GM19328 (cell line): ENCODE data around the gene LTB4R2.

ENCODE experiments used
- ATAC-seq: cut with Tn5 transposase; IDR thresholded peaks from one replicate; pipeline ENCODE4 v1.9.1; 2021; ENCODE audit warnings: mild to moderate bottlenecking, moderate library complexity; ENCODE audit not compliant: unreplicated experiment

Gene LTB4R2

DNA sequence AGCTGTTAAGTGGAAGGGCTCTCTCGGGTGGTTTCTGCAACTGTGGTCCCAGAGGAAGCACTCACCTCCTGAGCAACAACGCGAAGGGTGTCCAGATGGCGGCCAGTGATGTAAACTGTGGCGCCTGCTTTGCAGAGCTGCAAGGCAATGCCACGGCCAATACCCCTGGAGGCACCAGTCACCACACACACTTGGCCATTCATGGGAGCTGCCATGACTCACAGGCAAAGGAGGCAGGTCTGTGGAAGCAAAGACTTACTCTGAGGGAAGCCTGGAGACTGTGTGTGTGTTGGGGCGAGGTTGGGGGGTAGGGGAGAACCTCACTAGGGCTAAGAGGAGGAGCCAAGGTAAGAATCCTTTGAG is 11.1 kb upstream of the LTB4R2 start:
- ATAC-seq = no peak

DNA sequence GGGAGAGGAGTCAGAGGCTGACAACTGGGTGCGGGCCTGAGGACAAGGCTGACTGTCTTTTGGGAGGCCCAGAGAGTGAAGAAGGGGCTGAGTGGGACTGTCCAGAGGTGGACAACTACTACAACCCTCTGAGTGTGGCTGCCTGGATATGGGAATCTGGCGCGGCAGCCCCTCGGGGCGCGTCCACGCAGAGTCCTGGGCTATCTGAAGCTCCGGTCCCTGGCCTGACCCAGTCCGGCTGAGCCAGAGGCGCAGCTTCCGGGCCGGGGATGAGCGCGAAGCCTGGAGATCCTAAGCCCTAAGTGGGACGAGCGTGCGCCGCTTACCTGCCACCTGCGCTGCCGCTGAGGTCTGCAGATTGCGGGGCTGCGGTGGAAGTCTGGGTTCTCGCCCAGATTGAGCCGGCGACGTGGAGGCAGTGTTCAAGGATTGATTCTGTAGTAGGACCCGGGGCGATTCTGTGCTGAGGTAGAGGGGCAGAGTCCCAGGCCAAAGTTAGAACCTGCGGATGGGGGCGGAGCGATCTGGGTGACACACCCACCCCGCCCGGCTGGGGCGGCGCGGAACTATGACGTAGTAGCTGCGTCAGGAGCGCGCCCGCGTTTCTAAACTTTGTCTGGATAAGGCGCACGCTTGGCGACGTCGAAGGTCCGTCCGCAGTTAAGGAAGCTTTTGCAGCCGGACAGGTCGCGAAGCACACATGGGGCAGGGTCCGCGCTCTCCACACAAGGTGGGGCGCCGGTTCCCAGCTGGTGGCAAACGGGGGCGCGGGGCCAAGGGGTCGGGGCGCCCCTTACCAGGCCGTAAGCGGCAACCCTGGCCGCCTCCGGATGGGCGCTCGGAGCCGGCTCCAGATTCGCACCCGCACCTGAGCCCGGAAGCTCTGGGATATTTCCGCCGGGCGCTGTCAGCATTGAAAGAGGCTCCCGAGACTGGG is 10.4 kb upstream of the LTB4R2 start, which contains the start of the genes DHRS1 and NOP9:
DHRS1 (minus strand) TSS at position 526 of the 937 bp plus-strand sequence. CDS start 674 bp downstream, outside the sequence.
NOP9 (plus strand) TSS at position 596 of the 937 bp plus-strand sequence; CDS start at position 701, 105 bp downstream.
- ATAC-seq = peak; percentile 53

DNA sequence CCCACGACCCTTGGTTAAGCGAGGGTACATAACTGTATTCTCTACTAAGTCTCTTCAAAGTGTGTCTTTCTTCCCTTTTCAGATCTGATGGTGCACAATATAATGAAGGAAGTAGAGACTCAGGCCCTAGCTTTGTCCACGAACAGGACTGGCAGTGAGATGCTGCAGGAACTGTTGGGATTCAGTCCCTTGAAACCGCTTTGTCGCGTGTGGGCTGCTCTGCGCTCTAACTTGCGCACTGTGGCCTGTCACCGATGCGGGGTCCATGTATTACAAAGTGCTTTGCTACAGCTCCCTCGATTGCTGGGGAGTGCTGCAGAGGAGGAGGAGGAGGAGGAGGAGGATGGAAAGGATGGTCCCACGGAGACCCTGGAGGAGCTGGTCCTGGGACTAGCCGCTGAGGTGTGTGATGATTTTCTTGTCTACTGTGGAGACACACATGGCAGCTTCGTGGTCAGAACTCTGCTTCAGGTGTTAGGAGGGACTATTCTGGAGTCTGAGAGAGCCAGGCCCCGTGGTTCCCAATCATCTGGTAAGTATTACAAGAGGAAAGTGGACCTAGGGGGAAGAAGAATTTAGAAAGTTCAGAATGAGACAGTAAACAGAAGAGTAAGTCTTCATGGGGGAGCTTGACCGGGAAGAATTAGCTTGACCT is 9.5 kb upstream of the LTB4R2 start:
- no peak for ATAC-seq

DNA sequence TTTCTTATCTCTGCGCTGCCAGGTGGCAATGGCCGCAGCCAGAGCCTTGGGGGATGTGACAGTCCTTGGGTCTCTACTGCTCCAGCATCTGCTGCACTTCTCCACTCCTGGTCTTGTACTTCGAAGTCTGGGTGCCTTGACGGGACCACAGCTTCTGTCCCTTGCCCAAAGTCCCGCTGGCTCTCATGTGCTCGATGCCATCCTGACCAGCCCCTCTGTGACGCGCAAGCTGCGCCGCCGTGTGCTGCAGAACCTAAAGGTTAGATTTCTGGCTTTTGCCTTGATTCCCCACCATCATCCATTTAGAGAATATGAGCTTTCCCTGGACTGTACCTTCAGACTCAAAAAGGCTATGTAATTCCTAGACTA is 5.9 kb upstream of the LTB4R2 start:
- no peak for ATAC-seq

DNA sequence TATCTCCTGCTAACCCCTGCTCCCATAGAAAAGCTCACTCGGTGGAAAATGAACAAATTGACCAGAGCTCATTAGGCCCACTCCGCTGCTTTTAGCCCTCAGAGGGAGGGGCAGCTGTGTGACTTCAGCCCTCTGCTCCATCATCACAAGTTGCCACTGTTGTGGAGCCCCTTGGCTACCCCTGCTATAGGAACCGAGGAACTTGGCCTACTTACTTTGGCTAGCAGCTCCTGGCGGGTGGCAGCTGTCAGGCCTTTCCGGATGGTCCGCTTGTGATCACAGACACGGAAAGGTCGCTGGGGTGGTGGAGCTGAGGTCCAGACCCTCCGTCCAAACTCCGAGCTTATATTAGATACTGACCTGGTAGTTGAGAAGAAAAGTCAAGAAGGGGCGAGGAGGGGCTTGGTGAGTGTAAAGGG is 2.8 kb upstream of the LTB4R2 start:
- no peak for ATAC-seq

DNA sequence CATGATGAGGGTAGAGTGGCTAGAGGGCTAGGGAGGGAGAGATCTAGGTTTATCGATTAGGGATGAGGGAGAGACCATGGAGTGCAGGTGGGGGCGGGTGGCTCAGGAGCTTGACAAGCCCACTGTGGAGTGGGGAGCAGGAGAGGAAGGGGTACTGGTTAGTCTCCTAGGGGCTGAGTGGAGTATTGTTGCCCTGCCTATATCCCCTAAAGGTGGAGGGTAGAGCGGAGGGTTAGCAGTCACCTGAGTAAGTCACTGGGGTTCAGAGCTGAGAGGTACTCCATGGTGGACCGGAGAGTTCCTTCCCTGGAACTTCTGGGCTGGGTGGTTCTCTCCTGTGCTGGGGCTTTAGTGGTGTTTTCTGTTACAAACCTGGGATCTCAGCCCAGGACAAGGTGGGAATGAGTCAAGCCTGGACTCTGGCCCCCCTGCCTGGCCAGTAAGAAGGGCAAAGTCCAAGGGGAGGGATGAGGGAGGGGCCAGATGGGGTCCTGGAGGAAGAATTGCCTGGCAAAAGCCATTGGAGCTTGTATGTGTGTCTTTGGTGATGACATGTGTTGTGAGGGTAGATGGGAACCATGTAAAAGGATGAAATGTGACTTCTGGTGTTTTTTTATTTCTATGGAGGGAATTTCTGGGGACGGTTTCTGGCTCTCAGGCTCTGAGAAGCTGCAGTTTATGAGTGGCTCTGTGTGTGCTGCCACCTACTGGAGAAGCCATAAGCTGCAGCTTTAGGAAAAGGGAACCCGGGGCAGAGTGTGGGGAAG is 2.2 kb upstream of the LTB4R2 start, which contains the start of gene CIDEB:
CIDEB (minus strand) TSS at position 403 of the 767 bp plus-strand sequence; CDS start at position 284, 119 bp downstream.
- ATAC-seq = no peak

DNA sequence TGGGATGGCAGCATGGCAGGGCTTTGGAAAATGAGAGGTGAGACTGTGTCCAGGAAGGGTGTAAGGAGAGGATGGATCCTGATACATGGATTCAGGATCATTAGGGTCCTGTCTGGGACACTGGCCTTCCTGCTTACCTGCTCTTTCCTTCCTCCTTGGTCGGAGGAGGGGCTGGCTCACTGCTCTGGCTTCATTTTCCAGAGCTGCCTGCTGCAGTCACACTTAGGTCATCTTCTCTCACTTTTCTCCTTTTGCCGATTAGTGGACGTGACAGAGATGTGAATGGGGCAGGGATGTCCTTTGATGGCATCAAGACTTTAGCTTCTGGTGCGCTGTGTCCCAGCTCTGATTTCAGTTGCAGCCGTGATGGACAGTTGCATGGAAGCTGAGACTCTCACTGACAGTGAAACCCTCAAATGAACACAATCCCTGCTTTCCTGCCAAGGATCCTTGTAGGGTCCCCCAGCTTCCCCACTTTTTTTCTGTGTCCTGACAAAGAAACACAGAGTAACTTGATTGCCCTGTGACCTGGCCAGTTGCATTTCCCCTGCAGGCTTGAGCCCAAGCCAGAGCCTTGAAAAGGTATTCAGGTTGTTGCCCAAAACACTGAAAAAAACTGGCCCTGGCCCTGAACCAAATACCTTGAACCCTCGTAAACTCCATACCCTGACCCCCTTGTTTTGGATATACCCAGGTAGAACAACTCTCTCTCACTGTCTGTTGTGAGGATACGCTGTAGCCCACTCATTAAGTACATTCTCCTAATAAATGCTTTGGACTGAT is 1.4 kb upstream of the LTB4R2 start:
- no peak for ATAC-seq

DNA sequence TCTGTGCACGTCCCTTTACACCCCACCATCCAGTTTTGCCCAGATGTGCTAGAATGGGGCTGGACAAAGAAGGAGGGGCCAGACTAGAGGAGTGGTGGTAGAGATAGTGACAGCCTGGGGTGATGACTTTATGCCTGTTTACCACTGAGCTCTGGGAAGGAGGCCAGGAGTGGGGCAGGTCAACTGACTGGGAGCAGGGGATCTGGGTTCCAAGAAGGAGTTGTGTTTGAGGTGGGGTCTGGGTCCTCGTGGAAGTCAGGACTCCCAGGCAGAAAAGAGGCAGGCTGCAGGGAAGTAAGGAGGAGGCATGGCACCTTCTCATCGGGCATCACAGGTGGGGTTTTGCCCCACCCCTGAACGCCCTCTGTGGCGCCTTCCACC is 315 bp downstream of the LTB4R2 start:
- no peak for ATAC-seq

DNA sequence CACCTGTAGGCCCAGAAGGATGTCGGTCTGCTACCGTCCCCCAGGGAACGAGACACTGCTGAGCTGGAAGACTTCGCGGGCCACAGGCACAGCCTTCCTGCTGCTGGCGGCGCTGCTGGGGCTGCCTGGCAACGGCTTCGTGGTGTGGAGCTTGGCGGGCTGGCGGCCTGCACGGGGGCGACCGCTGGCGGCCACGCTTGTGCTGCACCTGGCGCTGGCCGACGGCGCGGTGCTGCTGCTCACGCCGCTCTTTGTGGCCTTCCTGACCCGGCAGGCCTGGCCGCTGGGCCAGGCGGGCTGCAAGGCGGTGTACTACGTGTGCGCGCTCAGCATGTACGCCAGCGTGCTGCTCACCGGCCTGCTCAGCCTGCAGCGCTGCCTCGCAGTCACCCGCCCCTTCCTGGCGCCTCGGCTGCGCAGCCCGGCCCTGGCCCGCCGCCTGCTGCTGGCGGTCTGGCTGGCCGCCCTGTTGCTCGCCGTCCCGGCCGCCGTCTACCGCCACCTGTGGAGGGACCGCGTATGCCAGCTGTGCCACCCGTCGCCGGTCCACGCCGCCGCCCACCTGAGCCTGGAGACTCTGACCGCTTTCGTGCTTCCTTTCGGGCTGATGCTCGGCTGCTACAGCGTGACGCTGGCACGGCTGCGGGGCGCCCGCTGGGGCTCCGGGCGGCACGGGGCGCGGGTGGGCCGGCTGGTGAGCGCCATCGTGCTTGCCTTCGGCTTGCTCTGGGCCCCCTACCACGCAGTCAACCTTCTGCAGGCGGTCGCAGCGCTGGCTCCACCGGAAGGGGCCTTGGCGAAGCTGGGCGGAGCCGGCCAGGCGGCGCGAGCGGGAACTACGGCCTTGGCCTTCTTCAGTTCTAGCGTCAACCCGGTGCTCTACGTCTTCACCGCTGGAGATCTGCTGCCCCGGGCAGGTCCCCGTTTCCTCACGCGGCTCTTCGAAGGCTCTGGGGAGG is 985 bp downstream of the LTB4R2 start, which contains the start of gene LTB4R:
LTB4R (plus strand) TSS at position 857 of the 959 bp plus-strand sequence. CDS start 4,150 bp downstream, outside the sequence.
- peak; percentile 43 for ATAC-seq

DNA sequence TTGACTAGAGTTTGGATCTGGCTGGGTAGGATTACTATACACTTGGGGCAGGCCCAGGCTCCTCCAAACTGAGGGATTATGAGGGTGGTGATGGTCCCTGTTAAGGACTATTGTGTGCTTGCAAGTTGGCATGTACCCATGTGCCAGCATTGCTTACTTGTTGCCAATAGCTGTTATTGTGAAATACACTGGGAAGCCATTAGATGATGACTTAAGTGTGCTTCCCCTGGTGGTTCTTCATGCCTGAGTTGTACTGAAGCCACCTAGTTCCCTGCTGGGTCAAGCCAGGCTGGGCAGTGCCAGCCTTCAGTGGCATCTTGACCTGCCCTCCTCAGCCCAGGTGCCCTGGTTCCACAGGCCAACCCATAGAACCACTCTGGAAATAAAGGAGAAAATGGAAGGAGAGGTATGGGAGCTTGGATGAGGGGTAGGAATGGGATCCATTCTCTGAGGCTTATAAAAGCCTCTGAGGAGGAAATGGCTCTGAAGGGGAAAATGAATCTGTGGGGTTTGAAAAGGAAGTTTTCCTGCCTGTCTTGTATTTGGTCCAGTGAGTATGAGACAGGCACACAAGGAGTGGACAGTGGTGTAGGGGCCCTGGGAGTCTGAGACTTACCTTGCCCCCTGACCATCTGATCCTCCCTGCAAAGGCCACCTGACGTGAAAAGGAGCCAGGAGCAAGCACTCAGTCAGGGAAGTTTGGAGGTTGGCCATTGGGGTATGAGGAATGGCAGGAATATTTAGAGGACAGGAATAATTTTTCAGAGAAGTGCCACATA is 2.1 kb downstream of the LTB4R2 start:
- no peak for ATAC-seq

DNA sequence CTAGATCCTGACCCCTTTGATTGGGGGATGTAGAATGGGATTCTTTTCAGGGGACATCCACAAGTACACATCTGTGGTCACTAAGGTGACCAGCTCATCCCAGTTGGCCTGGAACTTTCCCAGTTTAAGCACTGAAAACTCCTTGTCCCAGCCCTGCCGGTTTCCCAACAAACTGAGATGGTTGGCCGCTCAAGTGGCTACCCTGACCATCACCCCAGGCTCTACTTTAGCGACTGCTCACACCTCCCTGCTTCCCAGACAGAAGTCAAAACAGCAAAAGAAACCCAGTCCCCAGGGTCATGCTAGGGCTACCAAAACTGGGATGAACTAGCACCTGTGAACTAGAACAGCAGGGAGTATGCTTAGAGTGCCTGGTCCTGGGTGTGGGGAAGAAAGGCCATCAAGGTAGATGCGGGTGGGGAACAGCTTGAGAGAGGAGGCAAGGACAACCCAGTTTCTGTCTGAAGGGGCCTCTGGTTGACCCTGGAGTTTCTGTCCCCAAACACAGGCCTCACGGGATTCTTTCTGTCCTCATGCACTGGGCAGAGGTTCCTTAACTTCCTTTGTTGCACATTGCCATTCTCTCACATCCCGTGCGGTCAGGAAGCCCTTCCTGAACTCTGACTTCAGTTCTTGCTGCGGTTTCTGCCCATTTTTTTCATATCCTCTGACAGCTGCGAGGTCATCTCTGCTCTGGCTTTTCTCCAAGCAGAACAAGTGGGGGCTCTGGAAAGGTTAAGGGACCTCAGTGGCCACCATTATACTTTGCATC is 3.0 kb downstream of the LTB4R2 start:
- ATAC-seq = no peak

DNA sequence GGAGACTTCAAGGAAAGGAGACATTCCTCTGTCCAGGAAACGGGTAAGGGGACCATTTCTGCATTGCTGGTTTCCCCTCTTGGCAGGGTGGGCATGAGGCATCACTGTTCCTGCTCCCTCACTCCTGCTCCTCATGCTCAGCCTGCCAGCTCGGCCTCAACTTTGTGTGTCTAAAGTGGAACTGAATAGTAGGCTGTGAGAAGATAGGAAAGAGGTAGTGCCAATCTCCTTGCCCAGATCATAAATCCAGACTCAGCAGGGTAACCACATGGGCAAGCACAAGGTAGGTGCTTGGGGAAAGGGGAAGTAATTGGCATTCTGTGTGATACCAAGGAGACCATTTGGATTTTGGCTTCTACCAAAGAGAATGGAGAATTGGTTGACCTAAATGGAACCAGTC is 4.0 kb downstream of the LTB4R2 start:
- ATAC-seq = no peak

DNA sequence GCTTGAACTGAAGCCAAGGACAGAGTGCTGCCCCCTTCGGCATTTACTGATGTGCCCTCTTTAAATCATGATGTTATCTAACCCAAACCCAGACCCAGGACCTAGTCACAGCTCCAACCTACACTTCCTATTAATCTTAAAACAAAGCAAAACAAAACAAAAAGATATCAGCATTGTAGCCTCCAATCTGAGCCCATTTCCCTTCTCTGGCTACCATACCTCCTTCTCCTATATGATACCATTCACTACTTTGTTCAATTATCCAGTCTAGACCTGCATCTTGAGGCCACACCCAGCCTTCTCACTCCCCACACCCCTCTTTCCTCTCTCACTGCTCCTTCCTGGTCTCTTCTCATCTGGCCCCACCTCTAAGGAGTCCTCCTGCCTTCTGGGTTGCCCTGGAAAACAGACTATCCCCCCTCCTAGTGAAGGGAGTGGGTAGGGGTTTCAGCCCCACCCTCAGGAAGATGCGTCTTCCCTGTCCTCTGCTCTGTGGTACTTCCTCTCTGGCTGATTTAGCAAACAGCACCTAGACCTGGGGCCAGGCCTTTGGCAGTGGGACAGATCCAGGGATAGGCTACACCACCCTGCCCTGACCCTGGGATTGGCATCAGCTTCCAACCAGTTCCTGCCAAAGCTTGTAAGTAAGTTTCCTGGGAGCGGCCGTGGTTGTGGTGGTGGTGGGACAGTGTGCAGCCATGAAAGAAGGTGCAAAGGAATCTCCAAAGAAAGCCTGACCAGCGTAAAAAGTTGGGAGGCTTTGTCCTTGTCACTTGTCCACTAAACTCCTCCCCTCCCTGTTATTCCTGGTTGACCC is 4.6 kb downstream of the LTB4R2 start:
- ATAC-seq = no peak

DNA sequence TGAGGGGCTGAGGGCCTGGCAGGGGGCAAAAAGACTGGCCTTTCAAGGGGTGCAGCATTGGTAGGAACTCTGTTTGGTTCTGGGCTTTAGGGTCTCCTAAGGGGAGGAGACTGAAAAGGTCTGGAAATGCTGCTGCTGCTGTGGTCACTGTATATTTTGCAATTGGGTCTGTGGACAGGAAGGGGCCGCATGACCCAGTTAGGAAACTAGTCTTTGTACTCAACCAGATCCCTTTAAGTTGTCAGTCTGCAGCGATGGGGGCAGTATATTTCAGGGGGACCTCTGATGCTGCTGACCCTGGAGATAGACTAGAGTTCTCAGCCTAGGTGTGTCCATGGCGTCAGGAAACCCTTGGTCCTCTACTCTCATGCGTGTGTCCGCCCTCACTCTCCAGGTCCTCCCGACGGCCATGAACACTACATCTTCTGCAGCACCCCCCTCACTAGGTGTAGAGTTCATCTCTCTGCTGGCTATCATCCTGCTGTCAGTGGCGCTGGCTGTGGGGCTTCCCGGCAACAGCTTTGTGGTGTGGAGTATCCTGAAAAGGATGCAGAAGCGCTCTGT is 5.4 kb downstream of the LTB4R2 start:
- ATAC-seq = no peak

DNA sequence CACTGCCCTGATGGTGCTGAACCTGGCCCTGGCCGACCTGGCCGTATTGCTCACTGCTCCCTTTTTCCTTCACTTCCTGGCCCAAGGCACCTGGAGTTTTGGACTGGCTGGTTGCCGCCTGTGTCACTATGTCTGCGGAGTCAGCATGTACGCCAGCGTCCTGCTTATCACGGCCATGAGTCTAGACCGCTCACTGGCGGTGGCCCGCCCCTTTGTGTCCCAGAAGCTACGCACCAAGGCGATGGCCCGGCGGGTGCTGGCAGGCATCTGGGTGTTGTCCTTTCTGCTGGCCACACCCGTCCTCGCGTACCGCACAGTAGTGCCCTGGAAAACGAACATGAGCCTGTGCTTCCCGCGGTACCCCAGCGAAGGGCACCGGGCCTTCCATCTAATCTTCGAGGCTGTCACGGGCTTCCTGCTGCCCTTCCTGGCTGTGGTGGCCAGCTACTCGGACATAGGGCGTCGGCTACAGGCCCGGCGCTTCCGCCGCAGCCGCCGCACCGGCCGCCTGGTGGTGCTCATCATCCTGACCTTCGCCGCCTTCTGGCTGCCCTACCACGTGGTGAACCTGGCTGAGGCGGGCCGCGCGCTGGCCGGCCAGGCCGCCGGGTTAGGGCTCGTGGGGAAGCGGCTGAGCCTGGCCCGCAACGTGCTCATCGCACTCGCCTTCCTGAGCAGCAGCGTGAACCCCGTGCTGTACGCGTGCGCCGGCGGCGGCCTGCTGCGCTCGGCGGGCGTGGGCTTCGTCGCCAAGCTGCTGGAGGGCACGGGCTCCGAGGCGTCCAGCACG is 6.1 kb downstream of the LTB4R2 start:
- ATAC-seq = no peak

DNA sequence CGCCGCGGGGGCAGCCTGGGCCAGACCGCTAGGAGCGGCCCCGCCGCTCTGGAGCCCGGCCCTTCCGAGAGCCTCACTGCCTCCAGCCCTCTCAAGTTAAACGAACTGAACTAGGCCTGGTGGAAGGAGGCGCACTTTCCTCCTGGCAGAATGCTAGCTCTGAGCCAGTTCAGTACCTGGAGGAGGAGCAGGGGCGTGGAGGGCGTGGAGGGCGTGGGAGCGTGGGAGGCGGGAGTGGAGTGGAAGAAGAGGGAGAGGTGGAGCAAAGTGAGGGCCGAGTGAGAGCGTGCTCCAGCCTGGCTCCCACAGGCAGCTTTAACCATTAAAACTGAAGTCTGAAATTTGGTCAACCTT is 6.6 kb downstream of the LTB4R2 start:
- ATAC-seq = no peak
